Measurements from ENCODE around the gene RNF39.
"Not testable (repeated sequence)": the region's sequence is repeated elsewhere in the genome, so short reads cannot be mapped to it uniquely, and the experiment has no call there.

RNF39 gene

GRCh38 chr6:30062471-30063178 is 12.9 kb downstream of the RNF39 start:
- no peak for DNase-seq (ENCODE audit: low spot score)

GRCh38 chr6:30061858-30062458 is 13.6 kb downstream of the RNF39 start:
- no peak for DNase-seq (ENCODE audit: low spot score)

GRCh38 chr6:30061092-30061857 is 14.3 kb downstream of the RNF39 start, which contains the start of gene POLR1H:
Gene POLR1H, plus strand, starts transcription at chr6:30061265. Its CDS starts 260 bp downstream, at chr6:30061525.
- DNase-seq (ENCODE audit: low spot score): peak; percentile 64

GRCh38 chr6:30060606-30061091 is 14.9 kb downstream of the RNF39 start:
- DNase-seq (ENCODE audit: low spot score): no peak

- DNase-seq (ENCODE audit: low spot score): no peak
Measured at GRCh38 chr6:30055513-30055912, 20.1 kb downstream of the RNF39 start.

GRCh38 chr6:30053682-30054081 is 21.9 kb downstream of the RNF39 start:
- no peak for DNase-seq (ENCODE audit: low spot score)

GRCh38 chr6:30047220-30047619 is 28.3 kb downstream of the RNF39 start:
- DNase-seq (ENCODE audit: low spot score): no peak

GRCh38 chr6:30044630-30045029 is 30.9 kb downstream of the RNF39 start:
- DNase-seq (ENCODE audit: low spot score): no peak

- no peak for DNase-seq (ENCODE audit: low spot score)
Measured at GRCh38 chr6:30043744-30044143, 31.8 kb downstream of the RNF39 start.

GRCh38 chr6:30042914-30043313 is 32.7 kb downstream of the RNF39 start:
- no peak for DNase-seq (ENCODE audit: low spot score)

GRCh38 chr6:30042476-30042875 is 33.1 kb downstream of the RNF39 start:
- no peak for DNase-seq (ENCODE audit: low spot score)

GRCh38 chr6:30041821-30042220 is 33.7 kb downstream of the RNF39 start:
- no peak for DNase-seq (ENCODE audit: low spot score)

GRCh38 chr6:30041221-30041620 is 34.3 kb downstream of the RNF39 start:
- no peak for DNase-seq (ENCODE audit: low spot score)

- DNase-seq (ENCODE audit: low spot score): no peak
Measured at GRCh38 chr6:30037182-30037788, 38.3 kb downstream of the RNF39 start.

GRCh38 chr6:30035784-30036183 is 39.8 kb downstream of the RNF39 start:
- no peak for DNase-seq (ENCODE audit: low spot score)

GRCh38 chr6:30033440-30033839 is 42.1 kb downstream of the RNF39 start:
- DNase-seq (ENCODE audit: low spot score): not testable (repeated sequence)

GRCh38 chr6:30031381-30031780 is 44.2 kb downstream of the RNF39 start:
- DNase-seq (ENCODE audit: low spot score): no peak

- DNase-seq (ENCODE audit: low spot score): no peak
Measured at GRCh38 chr6:30029588-30029987, 46.0 kb downstream of the RNF39 start.

- no peak for DNase-seq (ENCODE audit: low spot score)
Measured at GRCh38 chr6:30025186-30025585, 50.4 kb downstream of the RNF39 start.

GRCh38 chr6:30022712-30023111 is 52.9 kb downstream of the RNF39 start:
- not testable (repeated sequence) for DNase-seq (ENCODE audit: low spot score)

- DNase-seq (ENCODE audit: low spot score): no peak
Measured at GRCh38 chr6:30022189-30022588, 53.4 kb downstream of the RNF39 start.

GRCh38 chr6:30020626-30021025 is 54.9 kb downstream of the RNF39 start:
- no peak for DNase-seq (ENCODE audit: low spot score)

Measured in HuH-7.5 (cell line).